Skin of body (tissue), 2 donors: ENCODE measurements around the gene FBXO11. TPM values are rescaled to one million over a fixed set of nuclear protein-coding genes. Genes with fewer than 3 reads are reported as not detected.

Source experiments
- DNase-seq: peaks from one replicate; lab custom pipeline; 2025; lab: John Stamatoyannopoulos, UW
- total RNA-seq: library from RNA; depleted of rRNA; stranded (reverse); fragments of >200 nt; gene quantifications from one replicate; pipeline ENCODE4 v1.2.3, GENCODE V29; 2014

Gene FBXO11
- total RNA-seq, 1 donor from 2014 or later, result 109 TPM

- DNase-seq, result no peak
Measured at GRCh38 chr2:47850198-47850597, 56.1 kb downstream of the FBXO11 start.

DNA sequence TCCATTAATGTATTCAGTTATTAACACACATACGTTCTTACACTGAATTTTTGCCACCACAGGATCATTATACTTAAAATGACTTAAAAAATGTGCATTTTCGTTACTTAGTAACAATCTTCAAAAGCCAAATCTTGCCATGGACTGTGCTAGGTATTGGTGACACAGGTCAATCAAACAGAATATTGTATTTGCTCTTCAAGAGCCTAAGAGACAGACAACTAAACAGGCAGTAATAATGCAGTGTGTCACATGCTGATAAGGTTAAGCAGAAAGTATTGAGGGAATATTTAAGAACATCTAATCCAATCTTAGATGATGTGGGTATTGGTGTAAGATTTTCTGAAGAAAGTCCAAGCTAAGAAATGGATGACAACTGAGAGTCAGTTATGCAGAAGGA, 56.9 kb downstream of the FBXO11 start:
- DNase-seq, result no peak

DNA sequence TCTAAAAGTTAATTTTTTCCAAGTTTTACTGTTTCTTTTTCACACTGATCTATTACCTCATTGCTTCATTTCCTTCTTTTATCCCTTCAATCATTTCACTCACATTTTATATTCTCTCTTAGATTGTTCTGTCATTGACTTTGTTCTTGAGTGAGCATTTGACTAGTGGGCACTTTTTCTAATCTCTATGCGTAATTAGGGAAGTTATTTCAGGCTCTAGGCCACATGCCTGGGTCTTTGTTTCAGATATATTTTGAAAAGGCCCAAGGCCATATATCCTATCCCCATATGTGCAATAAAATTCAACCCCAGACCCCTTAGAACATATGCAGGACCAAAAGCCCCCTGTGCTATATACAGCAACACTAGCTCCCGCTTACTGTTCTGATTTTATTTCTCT, 62.1 kb downstream of the FBXO11 start:
- no peak for DNase-seq

GRCh38 chr2:47843407-47843806, 62.9 kb downstream of the FBXO11 start:
- no peak for DNase-seq

GRCh38 chr2:47842846-47843245, 63.5 kb downstream of the FBXO11 start:
- no peak for DNase-seq

DNA sequence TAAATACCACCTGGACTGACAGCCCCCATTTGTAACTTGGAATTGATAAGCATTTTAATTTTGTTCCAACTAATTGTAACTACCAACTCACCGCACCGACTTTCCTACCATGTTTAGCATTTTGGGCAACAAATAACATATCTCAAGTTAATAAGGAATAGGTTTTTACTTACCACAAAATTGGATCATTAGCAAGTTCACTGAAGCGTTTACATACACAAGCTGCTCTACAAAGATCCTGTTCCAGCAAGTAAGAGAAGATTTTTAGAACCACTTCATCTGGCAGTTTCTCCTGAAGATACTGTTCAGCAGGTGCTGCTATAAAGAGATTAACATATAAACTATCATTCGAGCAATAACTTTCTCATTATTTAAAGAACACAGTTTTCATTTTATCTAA, 67.6 kb downstream of the FBXO11 start:
- DNase-seq, result no peak

DNA sequence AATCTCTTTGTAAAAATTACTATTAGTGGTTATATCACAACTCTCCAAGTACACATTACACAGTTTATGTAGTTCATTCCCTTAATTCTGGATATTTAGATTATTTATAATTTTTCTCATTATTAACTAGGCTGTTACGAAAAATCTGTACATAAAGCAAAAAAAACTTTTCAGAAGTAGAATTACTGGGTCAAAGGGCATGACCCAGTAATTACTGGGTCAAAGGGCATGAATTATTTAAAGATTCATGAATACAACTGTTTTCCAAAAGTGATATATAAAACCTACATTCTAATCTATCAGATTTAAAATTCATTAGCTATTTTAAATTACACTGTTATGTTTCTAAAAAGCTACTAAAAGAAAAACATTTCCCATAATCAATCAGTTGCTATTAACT, 68.0 kb downstream of the FBXO11 start:
- DNase-seq, result no peak

GRCh38 chr2:47833516-47833968, 72.8 kb downstream of the FBXO11 start:
- no peak for DNase-seq

GRCh38 chr2:47822518-47822917, 83.8 kb downstream of the FBXO11 start:
- DNase-seq, result no peak

DNA sequence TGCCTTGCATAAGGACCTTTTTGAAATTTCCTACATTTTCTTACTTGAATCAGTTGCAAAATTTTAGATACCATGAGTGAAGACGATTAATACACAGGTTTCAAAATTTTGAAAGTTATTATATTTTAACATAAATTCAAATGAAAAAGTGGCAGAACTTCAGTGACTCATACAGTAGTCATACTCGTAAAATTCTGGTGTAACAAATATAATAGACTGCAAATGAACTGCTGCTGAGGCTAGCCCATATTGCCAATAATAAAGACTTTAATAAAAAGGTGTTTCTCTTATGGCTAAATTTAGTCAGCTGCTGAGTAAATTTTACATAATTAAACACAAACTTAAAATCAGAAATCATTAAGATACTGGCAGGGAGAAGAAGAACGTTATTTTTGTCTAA, 86.5 kb downstream of the FBXO11 start:
- DNase-seq, result no peak

GRCh38 chr2:47818777-47819176, 87.5 kb downstream of the FBXO11 start:
- no peak for DNase-seq

- no peak for DNase-seq
Measured at GRCh38 chr2:47815764-47816163, 90.5 kb downstream of the FBXO11 start.

DNA sequence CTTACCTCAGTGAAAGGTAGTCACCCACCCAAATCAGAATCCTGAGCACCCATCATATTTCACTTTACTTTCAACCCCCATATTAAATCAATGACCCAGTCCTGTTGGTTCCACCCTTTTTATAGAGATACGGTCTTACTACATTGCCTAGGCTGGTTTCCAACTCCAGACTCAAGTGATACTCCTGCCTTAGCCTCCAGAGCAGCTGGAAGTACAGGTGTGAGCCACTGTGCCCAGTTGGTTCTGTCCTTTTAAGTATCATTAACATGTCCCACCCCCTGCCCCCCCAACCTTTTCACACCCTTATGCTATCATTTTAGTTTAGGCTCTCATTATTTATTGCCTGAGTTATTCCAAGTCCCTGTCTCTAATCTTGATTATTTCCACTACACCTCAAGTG, 94.6 kb downstream of the FBXO11 start:
- DNase-seq, result no peak

DNA sequence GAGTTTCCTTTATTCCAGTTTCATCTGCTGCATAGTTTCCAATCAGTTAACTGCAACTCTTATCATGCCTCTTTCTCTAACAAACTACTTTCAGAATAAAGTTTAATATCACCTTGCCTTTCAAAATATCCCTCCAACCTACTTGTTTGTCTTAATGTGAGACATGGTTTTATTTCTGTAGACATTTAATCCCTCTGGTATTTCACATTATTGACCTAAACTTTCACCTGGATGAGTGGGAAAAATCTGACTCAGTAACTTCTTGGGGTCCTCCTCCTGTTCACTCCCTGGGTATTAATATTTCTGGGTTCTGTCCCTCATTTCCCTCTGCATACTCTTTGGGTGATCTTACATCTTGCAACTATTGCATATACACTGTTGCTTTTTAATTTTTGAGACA, 95.4 kb downstream of the FBXO11 start:
- DNase-seq, result no peak

DNA sequence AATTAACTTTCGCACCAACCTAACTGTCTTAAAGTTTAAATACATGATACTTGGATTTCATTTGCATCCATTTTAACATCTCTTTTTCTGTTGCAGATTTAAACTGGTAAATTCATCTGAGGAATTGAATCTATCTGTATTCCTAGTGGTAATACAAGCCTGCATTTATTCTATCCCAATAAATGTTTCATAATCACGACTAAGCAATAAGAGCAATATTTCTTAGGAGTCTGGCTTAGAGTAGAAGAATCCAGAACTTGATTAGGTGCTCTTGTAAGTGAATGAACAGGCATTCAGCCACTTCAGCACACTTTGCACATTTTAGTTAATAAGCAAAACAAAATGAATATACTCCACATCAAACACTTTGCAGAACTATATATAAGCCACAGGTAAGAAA, 96.4 kb downstream of the FBXO11 start:
- DNase-seq, result no peak

- DNase-seq, result no peak
Measured at GRCh38 chr2:47808614-47809013, 97.7 kb downstream of the FBXO11 start.

DNA sequence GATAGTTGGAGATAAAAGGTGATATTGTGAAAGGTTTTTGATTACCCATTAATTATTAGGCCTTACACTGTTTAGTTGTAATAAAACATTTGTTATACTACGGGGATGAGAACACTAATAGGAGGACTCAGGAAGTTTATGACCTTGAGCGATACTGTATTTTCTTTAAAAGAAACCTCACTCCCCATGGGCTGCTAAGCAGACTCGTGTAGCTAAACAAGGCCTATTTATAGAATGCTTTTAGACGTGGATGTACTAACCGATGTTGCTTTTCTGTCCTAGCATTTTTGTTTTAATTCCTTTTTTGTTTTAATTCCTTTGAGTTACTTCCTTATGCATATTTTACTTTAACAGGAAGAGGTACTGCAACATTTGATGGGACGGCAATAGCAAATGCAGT, 100.4 kb downstream of the FBXO11 start:
- no peak for DNase-seq

DNA sequence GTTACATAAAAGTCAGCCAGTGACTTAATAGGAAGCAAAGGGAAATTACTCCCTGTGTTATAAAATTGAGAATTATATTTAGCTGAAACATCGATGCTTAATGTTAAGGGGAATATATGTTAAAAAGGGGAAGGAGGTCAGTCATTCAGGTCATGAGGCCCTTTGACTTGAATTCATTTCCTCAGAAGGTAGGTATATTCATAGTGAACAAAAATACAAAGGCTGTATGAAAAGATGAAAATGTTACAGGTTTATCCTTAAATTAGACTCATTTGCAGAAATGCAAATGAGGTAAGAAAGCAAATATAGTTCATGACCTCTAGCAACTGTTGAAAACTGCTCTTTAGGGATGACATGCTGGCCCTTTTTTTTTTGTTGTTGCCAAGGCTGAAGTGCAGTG, 102.5 kb downstream of the FBXO11 start:
- no peak for DNase-seq

DNA sequence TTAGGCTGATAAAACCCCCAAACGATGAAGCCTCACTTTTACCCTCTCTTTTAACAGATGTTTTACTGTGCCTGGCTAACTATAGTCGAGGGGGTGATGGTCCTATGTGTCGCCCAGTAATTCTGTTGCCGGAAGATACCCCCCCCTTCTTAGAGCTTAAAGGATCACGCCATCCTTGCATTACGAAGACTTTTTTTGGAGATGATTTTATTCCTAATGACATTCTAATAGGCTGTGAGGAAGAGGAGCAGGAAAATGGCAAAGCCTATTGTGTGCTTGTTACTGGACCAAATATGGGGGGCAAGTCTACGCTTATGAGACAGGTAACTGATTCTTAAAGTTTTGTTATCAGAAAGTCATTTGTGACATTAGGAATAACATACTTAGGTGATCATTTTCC, 102.9 kb downstream of the FBXO11 start:
- no peak for DNase-seq

- DNase-seq, result no peak
Measured at GRCh38 chr2:47801118-47801517, 105.2 kb downstream of the FBXO11 start.

DNA sequence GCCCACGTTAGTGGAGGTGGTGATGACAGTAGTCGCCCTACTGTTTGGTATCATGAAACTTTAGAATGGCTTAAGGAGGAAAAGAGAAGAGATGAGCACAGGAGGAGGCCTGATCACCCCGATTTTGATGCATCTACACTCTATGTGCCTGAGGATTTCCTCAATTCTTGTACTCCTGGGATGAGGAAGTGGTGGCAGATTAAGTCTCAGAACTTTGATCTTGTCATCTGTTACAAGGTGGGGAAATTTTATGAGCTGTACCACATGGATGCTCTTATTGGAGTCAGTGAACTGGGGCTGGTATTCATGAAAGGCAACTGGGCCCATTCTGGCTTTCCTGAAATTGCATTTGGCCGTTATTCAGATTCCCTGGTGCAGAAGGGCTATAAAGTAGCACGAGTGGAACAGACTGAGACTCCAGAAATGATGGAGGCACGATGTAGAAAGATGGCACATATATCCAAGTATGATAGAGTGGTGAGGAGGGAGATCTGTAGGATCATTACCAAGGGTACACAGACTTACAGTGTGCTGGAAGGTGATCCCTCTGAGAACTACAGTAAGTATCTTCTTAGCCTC, 107.2 kb downstream of the FBXO11 start:
- DNase-seq, result no peak

GRCh38 chr2:47798631-47799030, 107.7 kb downstream of the FBXO11 start:
- DNase-seq, result no peak

- DNase-seq, result no peak
Measured at GRCh38 chr2:47796090-47796697, 110.1 kb downstream of the FBXO11 start.

- no peak for DNase-seq
Measured at GRCh38 chr2:47785986-47786385, 120.3 kb downstream of the FBXO11 start.
